GM18909 (cell line): ENCODE results near the gene TYMP.

Experiments used
- ATAC-seq: cut with Tn5 transposase; IDR thresholded peaks from one replicate; pipeline ENCODE4 v1.9.1; 2021; ENCODE audit warnings: mild to moderate bottlenecking; ENCODE audit not compliant: unreplicated experiment, poor library complexity

The TYMP gene

GRCh38 chr22:50487290-50488005 is 42.4 kb downstream of the TYMP start:
- no peak for ATAC-seq

DNA sequence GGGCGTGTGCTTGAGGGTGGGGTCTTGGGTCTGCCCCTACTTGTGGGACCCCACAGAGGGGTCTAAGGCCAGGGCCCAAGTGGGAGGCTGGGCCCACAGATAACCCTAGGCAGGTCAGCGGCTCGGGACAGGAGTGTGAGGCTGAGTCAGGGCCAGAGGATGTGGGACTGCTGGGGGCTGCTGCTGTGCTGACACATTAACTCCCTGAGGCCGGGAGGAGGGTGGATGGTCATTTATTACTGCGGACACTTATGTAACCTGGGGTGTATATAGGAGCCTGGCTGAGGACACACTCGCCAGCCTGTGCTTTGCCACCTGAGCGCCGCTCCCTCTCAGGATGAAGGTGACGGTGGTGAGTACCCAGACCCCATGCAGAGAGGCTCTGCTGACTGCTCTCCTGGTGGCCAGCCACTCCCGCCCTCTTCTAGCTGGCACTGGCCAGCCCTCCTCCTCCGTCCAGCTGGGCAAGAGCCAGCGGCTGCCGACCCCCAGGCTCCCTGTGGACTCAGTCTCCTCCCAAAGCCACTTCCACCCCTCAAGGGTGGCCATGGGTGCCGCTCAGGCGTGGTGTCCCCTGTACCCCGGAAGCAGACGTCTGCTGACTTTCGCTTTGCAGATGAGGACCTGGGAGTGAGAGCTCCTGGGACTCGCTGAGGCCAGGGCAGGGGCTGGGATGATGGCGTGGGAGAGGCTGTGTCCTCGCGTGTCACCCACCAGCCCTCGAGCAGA is 43.1 kb downstream of the TYMP start, which contains the start of gene MIOX:
MIOX (plus strand) TSS at position 299 of the 729 bp plus-strand sequence; CDS start at position 338, 39 bp downstream.
- ATAC-seq: no peak

DNA sequence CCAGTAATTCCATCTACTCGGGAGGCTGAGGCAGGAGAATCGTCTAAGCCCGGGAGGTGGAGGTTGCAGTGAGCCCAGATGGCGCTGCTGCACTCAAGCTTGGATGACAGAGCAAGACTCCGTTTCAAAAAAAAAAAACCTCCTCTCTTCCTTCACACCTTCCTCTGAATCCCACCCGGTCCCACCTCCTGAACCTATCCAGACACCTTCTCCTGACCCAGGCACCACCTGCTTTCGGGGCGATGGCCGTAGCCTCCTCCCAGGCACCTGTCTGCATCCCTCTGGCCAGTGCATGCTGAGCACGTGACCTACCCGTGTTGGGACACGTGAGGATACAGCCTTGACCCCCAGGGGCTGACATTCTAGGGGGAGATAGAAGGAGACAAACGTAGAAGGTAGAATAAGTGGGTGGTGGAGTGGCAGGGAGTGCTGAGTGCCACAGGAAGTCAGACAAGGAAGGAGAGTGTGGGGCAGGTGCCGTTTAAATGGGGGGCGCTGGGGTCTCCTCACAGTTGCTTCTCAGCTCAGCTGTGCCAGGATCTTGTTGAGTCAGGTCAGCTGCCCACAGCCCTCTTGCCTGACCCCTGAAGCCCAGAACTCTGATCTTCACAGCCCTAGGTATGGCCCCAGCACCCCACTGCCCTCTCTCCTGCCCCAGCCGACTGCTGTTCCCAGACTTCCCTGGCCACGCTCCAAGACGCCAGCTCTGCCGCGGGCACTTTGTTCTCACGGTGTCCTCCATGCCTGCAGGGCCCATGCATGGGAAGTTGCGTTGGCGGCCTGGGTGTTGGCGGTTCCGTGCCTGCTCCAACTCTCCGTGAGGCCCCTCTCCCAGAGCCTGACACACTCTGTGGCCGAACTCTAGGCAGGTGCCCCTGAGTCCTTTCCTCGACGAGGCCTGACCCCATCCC is 44.3 kb downstream of the TYMP start:
- ATAC-seq: no peak

GRCh38 chr22:50483977-50484853 is 45.6 kb downstream of the TYMP start:
- ATAC-seq: no peak

GRCh38 chr22:50483556-50483955 is 46.3 kb downstream of the TYMP start:
- ATAC-seq: no peak

GRCh38 chr22:50483106-50483505 is 46.7 kb downstream of the TYMP start:
- no peak for ATAC-seq

DNA sequence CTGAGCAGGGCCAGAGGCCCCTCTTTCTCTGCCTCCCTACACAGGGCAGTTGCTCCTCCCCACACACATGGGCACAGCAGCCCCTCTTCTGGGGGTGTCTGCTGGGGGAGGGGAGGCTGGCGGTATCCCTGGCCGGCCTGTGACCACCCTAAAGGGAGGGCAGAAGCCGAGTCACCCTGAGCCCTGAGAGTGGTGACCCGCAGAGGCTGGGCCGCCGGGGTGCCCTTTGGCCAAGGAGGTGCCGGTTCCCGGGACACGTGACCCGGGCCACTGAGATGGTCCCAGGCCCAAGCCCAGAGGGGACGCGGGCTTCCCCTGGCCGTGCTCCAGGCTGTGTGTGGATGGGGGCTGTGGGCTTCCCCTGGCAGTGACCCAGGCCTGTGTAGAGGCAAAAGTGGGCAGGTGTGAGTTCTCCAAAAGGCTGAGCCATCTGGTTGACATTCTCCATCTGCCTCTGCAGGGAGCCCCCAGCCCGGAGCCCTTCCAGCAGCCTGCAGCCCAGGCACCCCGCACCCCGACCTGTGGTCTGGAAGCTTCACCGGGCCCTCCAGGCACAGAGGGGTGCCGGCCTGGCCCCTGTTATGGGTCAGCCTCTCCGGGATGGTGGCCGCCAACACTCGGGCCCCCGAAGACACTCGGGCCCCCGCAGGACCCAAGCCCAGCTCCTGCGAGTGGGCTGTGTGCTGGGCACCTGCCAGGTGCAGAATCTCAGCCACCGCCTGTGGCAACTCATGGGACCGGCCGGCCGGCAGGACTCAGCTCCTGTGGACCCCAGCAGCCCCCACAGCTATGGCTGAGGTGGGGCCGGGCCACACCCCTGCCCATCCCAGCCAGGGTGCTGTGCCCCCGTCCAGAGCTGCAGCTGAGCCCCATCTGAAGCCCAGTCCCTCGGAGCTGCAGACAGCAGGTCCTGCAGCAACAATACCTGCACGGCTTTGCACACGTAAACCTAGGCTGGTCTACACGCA is 47.4 kb downstream of the TYMP start:
- no peak for ATAC-seq

DNA sequence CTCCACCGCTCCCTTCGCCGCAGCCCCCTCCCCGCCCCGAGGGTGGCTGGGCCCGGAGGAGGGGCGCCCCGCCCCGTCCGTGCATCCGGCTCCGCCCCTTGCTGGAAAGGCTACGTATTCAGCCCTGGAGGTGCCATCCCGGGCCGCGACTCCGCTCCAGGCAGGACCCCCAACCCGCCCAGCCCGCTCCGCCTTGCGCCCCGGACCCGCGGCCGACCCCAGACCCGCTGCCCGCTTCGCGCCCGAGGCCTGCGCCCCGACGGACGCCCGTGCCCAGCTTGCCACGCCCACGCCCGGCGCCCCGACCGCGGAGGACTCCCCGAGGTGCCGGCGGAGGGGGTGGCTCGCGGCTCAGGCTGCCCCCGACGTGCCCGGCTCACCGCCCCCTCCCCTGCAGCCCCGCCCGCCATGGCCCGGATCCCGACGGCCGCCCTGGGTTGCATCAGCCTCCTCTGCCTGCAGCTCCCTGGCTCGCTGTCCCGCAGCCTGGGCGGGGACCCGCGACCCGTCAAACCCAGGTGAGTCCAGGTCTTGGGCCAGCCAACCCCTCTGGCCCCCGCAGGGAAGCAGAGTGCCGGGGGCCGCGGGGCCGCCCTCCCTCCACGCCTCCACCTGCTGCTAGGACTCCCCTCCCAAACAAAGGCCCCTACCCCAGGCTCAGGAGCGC is 48.2 kb downstream of the TYMP start, which contains the start of gene ADM2:
ADM2 (plus strand) TSS at position 104 of the 667 bp plus-strand sequence; CDS start at position 409, 305 bp downstream.
- no peak for ATAC-seq

DNA sequence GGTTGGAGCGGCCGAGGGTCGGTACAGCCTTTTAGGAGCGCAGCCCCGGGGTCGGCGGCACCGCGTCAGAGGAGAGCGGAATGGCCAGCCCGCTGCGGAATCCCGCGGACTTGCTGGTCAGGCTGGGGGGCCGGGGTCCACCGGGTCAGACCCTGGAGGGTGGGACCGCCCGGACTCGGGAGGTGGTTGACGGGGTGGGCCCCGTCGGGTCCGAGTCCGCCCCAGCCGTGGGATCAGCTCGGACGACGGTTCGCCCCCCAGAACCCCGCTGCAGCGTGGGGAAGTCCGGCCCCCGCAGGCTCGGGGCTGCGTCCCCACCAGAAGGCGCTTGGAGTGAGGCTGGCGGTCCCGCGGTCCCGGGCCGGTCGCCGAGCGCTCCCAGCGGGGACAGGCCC is 48.8 kb downstream of the TYMP start:
- ATAC-seq: no peak

DNA sequence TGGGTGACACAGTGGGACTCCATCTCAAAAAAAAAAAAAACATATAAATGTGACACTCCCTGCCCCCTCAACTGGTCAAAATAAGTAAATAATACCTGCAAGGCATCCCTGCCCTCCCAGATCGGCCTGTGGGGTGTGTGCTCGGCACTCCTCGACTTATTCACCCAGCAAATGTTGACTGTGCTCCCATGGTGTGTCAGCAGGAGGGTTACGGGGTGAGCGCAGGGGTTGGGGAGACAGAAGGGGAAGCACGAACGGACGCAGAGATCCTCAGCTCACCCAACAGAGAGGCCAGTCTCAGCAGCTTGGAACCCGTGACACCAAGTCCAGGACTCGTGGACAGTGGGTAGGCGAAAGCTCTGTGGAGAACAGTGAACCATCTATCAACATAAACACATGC is 50.1 kb downstream of the TYMP start:
- no peak for ATAC-seq

- no peak for ATAC-seq
Observed at GRCh38 chr22:50477923-50478322, 51.9 kb downstream of the TYMP start.

GRCh38 chr22:50476868-50477267 is 52.9 kb downstream of the TYMP start:
- ATAC-seq: no peak
